Astrocyte (in vitro differentiated cells and primary cell): ENCODE data around the gene HS6ST2.

Source experiments
- CTCF ChIP-seq: IDR thresholded peaks from 2 replicates; pipeline ENCODE4 v1.5.1; 2011; ENCODE audit warnings: low read depth, mild to moderate bottlenecking, inconsistent platforms, low read length, moderate library complexity; ENCODE audit not compliant: insufficient read depth
- EZH2 ChIP-seq: IDR thresholded peaks from 2 replicates; pipeline ENCODE4 v1.6.1; 2012; ENCODE audit warnings: mild to moderate bottlenecking, low read length, inconsistent platforms; ENCODE audit not compliant: insufficient read depth

GRCh38 chrX:132648895-132649294, 309.5 kb downstream of the HS6ST2 start:
- TF ChIP-seq CTCF (no peak), EZH2 (no peak)
